GM21825 (cell line): ENCODE results near the gene SLC39A12.

Experiments used
- ATAC-seq: cut with Tn5 transposase; IDR thresholded peaks from one replicate; pipeline ENCODE4 v1.9.1; 2021; ENCODE audit warnings: mild to moderate bottlenecking, moderate library complexity; ENCODE audit not compliant: unreplicated experiment

Gene SLC39A12

GRCh38 chr10:17961551-17962422 lies 10.1 kb downstream of the SLC39A12 start:
- ATAC-seq, result no peak

- no peak for ATAC-seq
Measured at GRCh38 chr10:17963431-17963830, 11.7 kb downstream of the SLC39A12 start.

- no peak for ATAC-seq
Measured at GRCh38 chr10:17965649-17966235, 14.0 kb downstream of the SLC39A12 start.

- no peak for ATAC-seq
Measured at GRCh38 chr10:17974505-17974904, 22.8 kb downstream of the SLC39A12 start.

- no peak for ATAC-seq
Measured at GRCh38 chr10:17980846-17981565, 29.3 kb downstream of the SLC39A12 start.

GRCh38 chr10:17981766-17982380 lies 30.2 kb downstream of the SLC39A12 start:
- no peak for ATAC-seq

- ATAC-seq, result peak; percentile 83
Measured at GRCh38 chr10:17984056-17984455, 32.3 kb downstream of the SLC39A12 start.

- ATAC-seq, result no peak
Measured at GRCh38 chr10:17984563-17984962, 32.8 kb downstream of the SLC39A12 start.

GRCh38 chr10:17989908-17990767 lies 38.4 kb downstream of the SLC39A12 start:
- ATAC-seq, result peak; percentile 92

GRCh38 chr10:17992266-17992665 lies 40.5 kb downstream of the SLC39A12 start:
- ATAC-seq, result no peak

- ATAC-seq, result no peak
Measured at GRCh38 chr10:17993361-17993760, 41.6 kb downstream of the SLC39A12 start.

GRCh38 chr10:18000601-18001000 lies 48.9 kb downstream of the SLC39A12 start:
- no peak for ATAC-seq

- ATAC-seq, result no peak
Measured at GRCh38 chr10:18005445-18005780, 53.7 kb downstream of the SLC39A12 start.

- ATAC-seq, result no peak
Measured at GRCh38 chr10:18005781-18006456, 54.2 kb downstream of the SLC39A12 start.

GRCh38 chr10:18008986-18009385 lies 57.3 kb downstream of the SLC39A12 start:
- ATAC-seq, result no peak

GRCh38 chr10:18010050-18010449 lies 58.3 kb downstream of the SLC39A12 start:
- no peak for ATAC-seq

- ATAC-seq, result no peak
Measured at GRCh38 chr10:18020523-18020922, 68.8 kb downstream of the SLC39A12 start.

- no peak for ATAC-seq
Measured at GRCh38 chr10:18021725-18022480, 70.2 kb downstream of the SLC39A12 start.
